ENCODE data around the gene SLC7A1. TPM values are rescaled to one million over a fixed set of nuclear protein-coding genes. Genes with fewer than 3 reads are reported as not detected.

SLC7A1 gene
- total and polyA plus RNA-seq, 2 of the 13 experiments (the other 11 are each of a cell fraction or from before 2014, with no cell fraction given) = 14.5 to 15.3 TPM

- no peak for FAIRE-seq
- Histone ChIP-seq H3K79me2 (ENCODE audit: insufficient read depth, low read length) (no peaks in the 10 kb centered on the region), H3K27ac (ENCODE audit: extremely low read length, insufficient read depth, low read length) (no peak overlapping the region), H3K36me3 (replicated peaks in 1 of 2; ENCODE audit: control insufficient read depth in 1 of 2, insufficient read depth in 2 of 2, low read length in 2 of 2) (peaks cover 41 to 89% of the 10 kb centered on the region in 2 experiments), H3K27me3 (ENCODE audit: control insufficient read depth in 1 of 2, insufficient read depth in 2 of 2, low read length in 2 of 2) (no peaks in the 10 kb centered on the region), H3K4me2 (ENCODE audit: low read depth, low read length) (no peak overlapping the region), H3K9ac (ENCODE audit: insufficient read depth, low read depth, low read length) (no peak overlapping the region), H4K20me1 (ENCODE audit: insufficient read depth, low read length) (no peaks in the 10 kb centered on the region), H2AFZ (ENCODE audit: low read length) (no peak overlapping the region), H3K9me3 (ENCODE audit: low read length) (no peaks in the 10 kb centered on the region), H3K4me3 (replicated peaks in 1 of 3; ENCODE audit: insufficient read depth in 1 of 3, low read depth in 2 of 3, low read length in 3 of 3) (no peak overlapping the region), H3K4me1 (ENCODE audit: insufficient read depth, low read length) (no peaks in the 10 kb centered on the region)
- ATAC-seq = no peak
- no TSS peak for BruUV-seq (replicated peaks)
- WGBS (ENCODE audit: low lambda C conversion rate) = 95% methylated on average over 4 of the region's 5 CpGs
- no peak for DNase-seq (ENCODE audit: low spot score)
- ChIA-PET POLR2A (no interaction called here), CTCF (ENCODE audit: low intra/inter-chr PET ratio, low total read pairs) (no interaction called here)
- in situ Hi-C loops (cut with HindIII; ENCODE audit: extremely low pct_ligation_motif_present, low pct_unique_long_range_greater_than_20kb) = no loop called here
- intact Hi-C loops (cut with micrococcal nuclease; ENCODE audit: unreplicated experiment) = no loop called here
- TF ChIP-seq ZNF678 (CRISPR knock-in tag; IDR thresholded peaks at IDR 0.05) (no peak), LRRFIP1 (CRISPR knock-in tag; conservative IDR thresholded peaks at IDR 0.05) (no peak), ZNF207 (IDR thresholded peaks at IDR 0.05; ENCODE audit: borderline replicate concordance) (no peak), FOXK2 (IDR thresholded peaks at IDR 0.05) (no peak), ZNF282 (IDR thresholded peaks at IDR 0.05; ENCODE audit: partially characterized antibody) (no peak), ZNF879 (CRISPR knock-in tag; IDR thresholded peaks at IDR 0.05) (no peak), HNRNPLL (IDR thresholded peaks at IDR 0.05; ENCODE audit: low read depth, low read length, poor library complexity, severe bottlenecking) (no peak), ZNF746 (CRISPR knock-in tag; IDR thresholded peaks at IDR 0.05) (no peak), TEF (CRISPR knock-in tag; IDR thresholded peaks at IDR 0.05) (no peak), HMGXB3 (CRISPR knock-in tag; IDR thresholded peaks at IDR 0.05; ENCODE audit: borderline replicate concordance) (no peak), TGIF2 (CRISPR knock-in tag; IDR thresholded peaks at IDR 0.05) (no peak)
Measured at GRCh38 chr13:29530901-29531300, 64.6 kb downstream of the SLC7A1 start.
